ENCODE results near the gene TMEM31. TPM values are rescaled to one million over a fixed set of nuclear protein-coding genes. Genes with fewer than 3 reads are reported as not detected.

Gene TMEM31
- total RNA-seq, 1 donor from 2014 or later, result not detected

DNA sequence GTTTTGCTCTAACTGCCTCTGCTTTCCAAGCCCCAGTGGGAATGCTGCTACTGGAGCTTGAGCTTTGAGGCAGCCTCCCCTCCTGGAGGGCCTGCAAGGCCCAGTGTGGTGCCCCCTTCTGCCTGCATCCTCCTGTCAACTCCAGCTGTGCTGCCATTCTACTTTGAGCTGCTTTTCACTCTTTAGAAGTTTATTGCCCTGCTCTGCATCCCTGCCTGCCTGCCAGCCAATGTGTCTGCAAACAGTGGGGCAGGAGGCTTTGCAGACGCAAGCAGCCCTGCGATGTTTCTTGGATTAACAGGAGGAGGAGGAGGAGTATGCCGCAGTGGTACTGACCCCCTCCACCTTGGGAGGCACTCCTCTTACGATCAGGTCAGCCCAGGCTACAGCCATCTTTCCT, 16.4 kb downstream of the TMEM31 start:
- H3K4me3 ChIP-seq, result no peak overlapping the region
- TF ChIP-seq, protein P1, sequence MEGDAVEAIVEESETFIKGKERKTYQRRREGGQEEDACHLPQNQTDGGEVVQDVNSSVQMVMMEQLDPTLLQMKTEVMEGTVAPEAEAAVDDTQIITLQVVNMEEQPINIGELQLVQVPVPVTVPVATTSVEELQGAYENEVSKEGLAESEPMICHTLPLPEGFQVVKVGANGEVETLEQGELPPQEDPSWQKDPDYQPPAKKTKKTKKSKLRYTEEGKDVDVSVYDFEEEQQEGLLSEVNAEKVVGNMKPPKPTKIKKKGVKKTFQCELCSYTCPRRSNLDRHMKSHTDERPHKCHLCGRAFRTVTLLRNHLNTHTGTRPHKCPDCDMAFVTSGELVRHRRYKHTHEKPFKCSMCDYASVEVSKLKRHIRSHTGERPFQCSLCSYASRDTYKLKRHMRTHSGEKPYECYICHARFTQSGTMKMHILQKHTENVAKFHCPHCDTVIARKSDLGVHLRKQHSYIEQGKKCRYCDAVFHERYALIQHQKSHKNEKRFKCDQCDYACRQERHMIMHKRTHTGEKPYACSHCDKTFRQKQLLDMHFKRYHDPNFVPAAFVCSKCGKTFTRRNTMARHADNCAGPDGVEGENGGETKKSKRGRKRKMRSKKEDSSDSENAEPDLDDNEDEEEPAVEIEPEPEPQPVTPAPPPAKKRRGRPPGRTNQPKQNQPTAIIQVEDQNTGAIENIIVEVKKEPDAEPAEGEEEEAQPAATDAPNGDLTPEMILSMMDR (IDR thresholded peaks at IDR 0.05; ENCODE audit: borderline replicate concordance), result no peak
- H3K27me3 ChIP-seq (ENCODE audit: low read depth), result no peaks in the 10 kb centered on the region
- no peaks in the 10 kb centered on the region for H3K36me3 ChIP-seq
- intact Hi-C loops (cut with micrococcal nuclease), result no loop called here
- no peak overlapping the region for H3K27ac ChIP-seq (replicated peaks)
- no peaks in the 10 kb centered on the region for H3K9me3 ChIP-seq (replicated peaks)
- no peak for DNase-seq
- peaks cover 8% of the 10 kb centered on the region for H3K4me1 ChIP-seq

DNA sequence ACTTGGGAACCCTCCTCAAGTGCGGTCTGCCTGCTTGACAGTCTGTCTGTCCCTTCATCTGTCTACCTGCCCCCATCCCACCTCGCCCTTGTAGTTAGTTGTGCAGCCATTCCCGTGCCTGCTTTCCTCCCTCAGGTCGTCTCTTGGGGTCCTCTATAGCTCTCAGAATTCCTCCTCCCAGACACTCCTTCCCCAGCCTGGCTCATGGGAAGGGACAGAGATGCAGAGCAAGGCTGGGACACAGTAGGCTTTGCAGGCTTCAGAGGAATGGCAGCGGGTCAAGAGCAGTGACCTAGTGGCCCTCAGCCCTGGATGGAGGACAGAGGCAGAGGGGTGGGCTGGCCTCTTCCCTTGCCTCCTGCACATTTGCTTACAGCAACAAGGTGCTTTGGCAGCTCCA, 18.3 kb downstream of the TMEM31 start:
- intact Hi-C loops (cut with micrococcal nuclease), result no loop called here
- H3K9me3 ChIP-seq (replicated peaks), result no peaks in the 10 kb centered on the region
- H3K27ac ChIP-seq (replicated peaks), result no peak overlapping the region
- H3K27me3 ChIP-seq (ENCODE audit: low read depth), result no peaks in the 10 kb centered on the region
- H3K36me3 ChIP-seq, result no peaks in the 10 kb centered on the region
- H3K4me1 ChIP-seq, result peaks cover 8% of the 10 kb centered on the region
- DNase-seq, result no peak
- no peak overlapping the region for H3K4me3 ChIP-seq
- TF ChIP-seq, protein P1 (IDR thresholded peaks at IDR 0.05; ENCODE audit: borderline replicate concordance), result no peak

DNA sequence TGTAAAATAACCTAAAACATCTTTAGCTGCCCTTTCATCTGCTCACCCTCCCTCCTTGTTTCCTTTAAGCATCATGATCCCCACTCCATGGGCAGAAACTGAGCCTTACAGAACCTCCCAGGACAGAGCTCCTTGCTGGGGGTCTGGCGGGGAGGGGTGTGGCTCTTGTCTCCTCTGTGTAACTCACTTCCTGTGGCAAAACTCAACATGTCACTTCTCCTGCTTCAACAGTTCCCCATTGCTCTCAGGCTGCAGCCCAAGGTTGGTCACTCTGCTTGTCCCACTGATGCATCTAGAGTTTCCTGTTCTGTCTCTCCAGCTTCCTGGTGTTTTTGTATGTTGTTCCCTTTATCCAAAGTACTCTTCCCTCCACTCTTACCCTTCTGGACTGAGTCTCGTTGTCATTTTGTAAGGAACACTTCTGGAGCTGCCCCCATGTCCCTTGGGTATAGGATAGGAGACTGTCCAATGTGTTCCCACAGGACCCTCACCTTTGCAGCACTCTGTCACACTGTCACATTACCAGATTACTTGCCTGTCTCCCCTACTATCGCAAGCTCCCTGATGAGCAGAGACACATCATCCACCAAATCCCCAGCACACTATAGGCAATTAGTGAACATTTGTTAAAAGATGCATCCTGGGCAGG, 19.6 kb downstream of the TMEM31 start:
- TF ChIP-seq, protein P1 (IDR thresholded peaks at IDR 0.05; ENCODE audit: borderline replicate concordance), result no peak
- Histone ChIP-seq H3K27ac (replicated peaks) (peak overlapping the region; percentile 72), H3K36me3 (no peaks in the 10 kb centered on the region), H3K27me3 (ENCODE audit: low read depth) (no peaks in the 10 kb centered on the region), H3K4me1 (peaks cover 8% of the 10 kb centered on the region), H3K4me3 (no peak overlapping the region), H3K9me3 (replicated peaks) (no peaks in the 10 kb centered on the region)
- intact Hi-C loops (cut with micrococcal nuclease), result no loop called here
- no peak for DNase-seq

DNA sequence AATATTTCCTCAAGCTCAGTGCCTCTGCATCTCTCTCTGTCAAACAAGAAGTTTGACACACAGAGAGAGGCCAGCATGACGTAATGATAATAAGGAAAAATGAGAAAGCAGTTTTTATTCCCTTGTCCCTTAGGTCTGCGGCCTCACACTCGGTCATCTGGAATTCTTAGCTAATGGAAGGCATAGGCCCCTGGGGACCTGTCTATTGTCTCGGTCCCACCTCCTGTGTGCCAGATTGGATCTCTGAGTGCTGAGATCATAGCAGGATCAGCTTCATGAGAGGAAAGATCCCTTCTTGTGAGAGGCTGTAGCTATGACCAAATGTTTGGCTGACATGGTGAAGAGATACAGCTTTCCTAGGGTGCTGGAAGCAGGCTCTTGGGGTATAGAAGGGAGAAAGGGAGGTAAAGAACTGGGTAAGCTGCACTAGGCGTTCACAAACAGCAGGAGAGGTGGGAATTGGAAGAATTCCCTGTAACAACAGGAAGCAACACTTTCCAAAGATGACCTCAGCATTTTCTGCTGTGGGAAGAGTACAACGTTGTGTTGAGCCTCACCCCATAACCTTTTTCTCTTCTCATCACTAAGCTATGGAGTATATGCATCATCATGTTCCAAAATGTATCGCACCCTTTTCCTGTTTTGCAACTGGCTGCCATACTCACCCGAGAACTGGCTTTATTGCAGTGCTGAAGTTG, 20.2 kb downstream of the TMEM31 start:
- no peaks in the 10 kb centered on the region for H3K27me3 ChIP-seq (ENCODE audit: low read depth)

DNA sequence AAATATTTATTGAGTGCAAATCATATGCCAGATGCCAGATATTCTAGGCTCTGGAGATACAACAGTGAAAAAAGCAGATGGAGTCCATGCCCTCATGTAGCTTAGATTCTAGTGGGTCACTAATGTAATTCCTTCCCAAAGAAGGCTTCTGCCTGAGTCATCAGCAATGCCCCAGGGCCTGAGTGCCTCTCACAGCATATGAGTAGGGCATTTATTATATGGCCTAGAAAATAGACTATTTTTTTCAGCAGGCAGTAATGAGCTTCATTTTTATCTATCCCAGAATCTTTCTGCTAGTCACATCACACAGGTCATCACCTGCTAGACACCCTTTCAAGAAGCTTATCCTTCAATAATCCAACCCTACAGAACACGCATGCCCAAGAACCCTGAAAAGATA, 22.3 kb downstream of the TMEM31 start:
- H3K4me1 ChIP-seq, result peaks cover 8% of the 10 kb centered on the region
- no peak overlapping the region for H3K27ac ChIP-seq (replicated peaks)
- no peaks in the 10 kb centered on the region for H3K9me3 ChIP-seq (replicated peaks)
- H3K4me3 ChIP-seq, result no peak overlapping the region
- TF ChIP-seq, protein P1 (IDR thresholded peaks at IDR 0.05; ENCODE audit: borderline replicate concordance), result no peak
- H3K27me3 ChIP-seq (ENCODE audit: low read depth), result no peaks in the 10 kb centered on the region
- no peak for DNase-seq
- no peaks in the 10 kb centered on the region for H3K36me3 ChIP-seq
- intact Hi-C loops (cut with micrococcal nuclease), result no loop called here

More for the DNA sequence above, 20.2 kb downstream of the TMEM31 start:
- DNase-seq, result peak; percentile 15
- H3K36me3 ChIP-seq, result no peaks in the 10 kb centered on the region
- peak overlapping the region; percentile 72 for H3K27ac ChIP-seq (replicated peaks)
- H3K4me3 ChIP-seq, result no peak overlapping the region
- intact Hi-C loops (cut with micrococcal nuclease), result no loop called here
- TF ChIP-seq, protein P1 (IDR thresholded peaks at IDR 0.05; ENCODE audit: borderline replicate concordance), result no peak
- H3K9me3 ChIP-seq (replicated peaks), result no peaks in the 10 kb centered on the region
- peaks cover 8% of the 10 kb centered on the region for H3K4me1 ChIP-seq

Measured in left ventricle myocardium inferior (tissue), 1 donor.